ENCODE measurements around the gene CEP19. TPM values are rescaled to one million over a fixed set of nuclear protein-coding genes. Genes with fewer than 3 reads are reported as not detected.

CEP19 gene
- total and polyA plus RNA-seq, 4 donors: 0.44 to 0.79 (median 0.67) TPM

GRCh38 chr3:196670339-196670738 is 41.7 kb downstream of the CEP19 start:
- Histone ChIP-seq H3K36me3 (ENCODE audit: control insufficient read depth in 4 of 4, insufficient read depth in 3 of 4, low read depth in 1 of 4, low read length in 3 of 4) (no peaks in the 10 kb centered on the region), H3K9ac (ENCODE audit: low read depth in 1 of 2, low read length in 2 of 2) (no peak overlapping the region), H3K27me3 (ENCODE audit: control insufficient read depth in 4 of 4, insufficient read depth in 4 of 4, low read length in 3 of 4) (no peaks in the 10 kb centered on the region), H3K4me1 (ENCODE audit: control insufficient read depth in 4 of 4, insufficient read depth in 4 of 4, low read length in 3 of 4) (no peaks in the 10 kb centered on the region), H3K4me3 (ENCODE audit: low read depth in 1 of 3, low read length in 3 of 3) (no peak overlapping the region), H3K9me3 (ENCODE audit: control insufficient read depth in 4 of 4, low read length in 3 of 4) (no peaks in the 10 kb centered on the region), H3K27ac (ENCODE audit: low read depth in 1 of 2, low read length in 2 of 2) (no peak overlapping the region)
- peak; percentile 38 for TF ChIP-seq NR2F2 (IDR thresholded peaks at IDR 0.05)
- TF ChIP-seq FOXA1 (IDR thresholded peaks at IDR 0.05): no peak
- DNase-seq (ENCODE audit: low spot score): no peak
- 33% methylated on average over 6 of the region's 6 CpGs for WGBS

- 88% methylated on average over 14 of the region's 14 CpGs for WGBS
- Histone ChIP-seq H3K4me1 (ENCODE audit: control insufficient read depth in 4 of 4, insufficient read depth in 4 of 4, low read length in 3 of 4) (no peaks in the 10 kb centered on the region), H3K9ac (ENCODE audit: low read depth in 1 of 2, low read length in 2 of 2) (no peak overlapping the region), H3K36me3 (ENCODE audit: control insufficient read depth in 4 of 4, insufficient read depth in 3 of 4, low read depth in 1 of 4, low read length in 3 of 4) (no peaks in the 10 kb centered on the region), H3K27ac (ENCODE audit: low read depth in 1 of 2, low read length in 2 of 2) (no peak overlapping the region), H3K27me3 (ENCODE audit: control insufficient read depth in 4 of 4, insufficient read depth in 4 of 4, low read length in 3 of 4) (no peaks in the 10 kb centered on the region), H3K4me3 (ENCODE audit: low read depth in 1 of 3, low read length in 3 of 3) (no peak overlapping the region), H3K9me3 (ENCODE audit: control insufficient read depth in 4 of 4, low read length in 3 of 4) (no peaks in the 10 kb centered on the region)
- TF ChIP-seq ATF3 (IDR thresholded peaks at IDR 0.05) (no peak), MAX (IDR thresholded peaks at IDR 0.05) (no peak), RXRA (IDR thresholded peaks at IDR 0.05) (no peak), FOXA2 (IDR thresholded peaks at IDR 0.05) (no peak), YY1 (IDR thresholded peaks at IDR 0.05) (no peak), HNF4A (conservative IDR thresholded peaks at IDR 0.05) (no peak), FOXA1 (IDR thresholded peaks at IDR 0.05) (no peak), SP1 (IDR thresholded peaks at IDR 0.05) (no peak), CTCF (IDR thresholded peaks at IDR 0.05; ENCODE audit: low read depth, low read length, missing input control) (no peak), REST (IDR thresholded peaks at IDR 0.05) (no peak), GABPA (IDR thresholded peaks at IDR 0.05 in 1 of 2, conservative IDR thresholded peaks at IDR 0.05 in 1 of 2) (no peak), HNF4G (IDR thresholded peaks at IDR 0.05) (no peak), NR2F2 (IDR thresholded peaks at IDR 0.05) (no peak), ZBTB33 (IDR thresholded peaks at IDR 0.05) (no peak), EGR1 (IDR thresholded peaks at IDR 0.05; ENCODE audit: low read depth in 2 of 2) (no peak), RAD21 (IDR thresholded peaks at IDR 0.05) (no peak)
- no peak for DNase-seq (ENCODE audit: low spot score)
These were observed 44.8 kb downstream of the CEP19 start for GRCh38 chr3:196667056-196667825.
